GM12864 (cell line): Measurements from ENCODE around the gene SLC39A10.

Experiments
- DNase-seq: peaks from one replicate; pipeline ENCODE4 v3.0.0-alpha.2; 2011; ENCODE audit warnings: low read depth
- H3K4me3 ChIP-seq: 2 replicates; pipeline ENCODE4 v1.5.1; 2011; ENCODE audit warnings: mild to moderate bottlenecking, low read depth, low read length, control low read depth
- CTCF ChIP-seq: IDR thresholded peaks from 2 replicates; pipeline ENCODE4 v1.5.1; 2011; ENCODE audit warnings: low read depth, mild to moderate bottlenecking, moderate library complexity, low read length, control low read depth, inconsistent platforms; ENCODE audit errors: missing control alignments

SLC39A10 gene

DNA sequence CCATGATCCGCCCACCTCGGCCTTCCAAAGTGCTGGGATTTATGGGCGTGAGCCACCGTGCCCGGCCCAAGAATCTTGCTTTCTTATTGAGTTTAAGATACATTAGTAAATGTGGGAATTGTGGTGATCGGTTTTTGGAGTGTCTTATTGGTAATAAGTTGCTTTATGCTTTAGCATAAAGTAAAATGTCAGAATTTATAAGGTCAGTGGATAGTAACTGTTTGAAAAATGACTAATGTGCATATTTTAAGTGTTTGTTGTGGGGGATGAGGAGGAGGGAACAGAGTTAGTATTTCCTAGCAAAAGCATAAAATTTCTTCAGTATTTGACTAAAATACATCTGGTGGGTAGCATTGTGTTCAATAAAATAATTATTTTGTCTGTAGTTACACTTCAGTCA lies 77.4 kb downstream of the SLC39A10 start:
- no peak for TF ChIP-seq CTCF
- no peak for DNase-seq
- H3K4me3 ChIP-seq = no peak overlapping the region

DNA sequence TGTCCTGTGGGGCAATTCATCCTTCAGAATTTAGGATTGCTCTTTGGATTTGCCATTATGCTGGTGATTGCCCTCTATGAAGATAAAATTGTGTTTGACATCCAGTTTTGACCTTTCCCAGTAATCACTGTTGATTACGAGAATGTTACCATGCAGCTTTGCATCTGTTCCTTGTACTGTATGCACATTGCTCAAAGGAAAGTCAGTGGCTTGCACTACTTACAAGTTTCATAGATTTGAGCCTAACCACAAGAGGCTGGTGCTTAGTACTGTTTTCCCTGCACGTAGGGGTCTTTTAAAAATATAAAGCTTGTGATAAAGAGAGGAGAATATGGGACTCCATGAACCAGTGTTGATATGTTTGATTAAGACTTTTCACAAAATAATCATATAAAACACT lies 77.9 kb downstream of the SLC39A10 start:
- DNase-seq = no peak
- H3K4me3 ChIP-seq = no peak overlapping the region
- no peak for TF ChIP-seq CTCF

DNA sequence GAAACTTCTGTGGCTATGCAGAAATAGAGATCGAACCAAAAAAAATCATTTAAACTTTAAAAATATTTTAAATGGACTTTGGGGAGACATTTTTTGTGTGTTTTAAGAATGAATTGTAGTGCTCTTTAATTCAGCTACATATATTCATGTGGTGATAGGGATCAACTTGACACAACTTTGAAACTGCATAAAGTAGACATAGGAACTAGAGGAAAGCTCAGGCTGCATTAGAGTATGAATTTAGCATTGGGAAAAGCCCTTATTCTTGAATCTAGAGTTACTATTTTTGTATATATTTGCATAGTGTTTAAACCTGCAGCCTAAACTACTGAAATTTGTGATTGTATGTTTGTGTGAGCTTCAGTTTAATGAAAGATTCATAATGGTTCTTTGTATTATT lies 78.3 kb downstream of the SLC39A10 start:
- no peak for TF ChIP-seq CTCF
- H3K4me3 ChIP-seq = no peak overlapping the region
- DNase-seq = no peak

GRCh38 chr2:195737511-195738325 lies 80.7 kb downstream of the SLC39A10 start:
- DNase-seq = no peak
- no peak overlapping the region for H3K4me3 ChIP-seq

GRCh38 chr2:195741191-195741590 lies 84.2 kb downstream of the SLC39A10 start:
- H3K4me3 ChIP-seq = no peak overlapping the region
- DNase-seq = no peak
- no peak for TF ChIP-seq CTCF

More at GRCh38 chr2:195737511-195738325, 80.7 kb downstream of the SLC39A10 start:
- TF ChIP-seq CTCF = no peak

- no peak overlapping the region for H3K4me3 ChIP-seq
- DNase-seq = no peak
- no peak for TF ChIP-seq CTCF
These were observed 99.4 kb downstream of the SLC39A10 start for GRCh38 chr2:195756218-195756942.

DNA sequence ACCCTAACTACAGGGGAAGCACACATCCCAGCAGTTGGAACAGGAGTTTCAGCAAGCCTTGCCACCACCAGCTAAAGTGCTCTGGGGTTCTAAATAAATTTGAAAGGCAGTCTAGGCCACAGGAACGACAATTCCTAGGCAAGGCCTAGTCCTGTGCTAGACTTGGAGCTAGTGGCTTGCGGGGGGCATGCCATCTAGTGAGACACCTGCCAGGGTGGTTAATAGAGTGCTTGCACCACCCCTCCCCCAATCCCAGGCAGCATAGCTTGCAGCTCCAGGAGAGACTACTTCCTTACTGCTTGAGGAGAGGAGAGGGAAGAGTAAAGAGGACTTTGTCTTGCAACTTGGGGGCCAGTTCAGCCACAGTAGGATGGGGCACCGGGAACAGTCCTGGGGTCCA lies 101.8 kb downstream of the SLC39A10 start:
- H3K4me3 ChIP-seq = no peak overlapping the region
- no peak for TF ChIP-seq CTCF
- DNase-seq = no peak
